Keratinocyte (primary cell): ENCODE results near the gene SERTAD4. TPM values are rescaled to one million over a fixed set of nuclear protein-coding genes. Genes with fewer than 3 reads are reported as not detected.
"Not testable (repeated sequence)": the region's sequence is repeated elsewhere in the genome, so short reads cannot be mapped to it uniquely, and the experiment has no call there.

Experiments used
- DNase-seq: peaks from one replicate; pipeline ENCODE4 v3.0.0-alpha.2; 2011; ENCODE audit warnings: low read depth, missing footprints, low spot score
- FAIRE-seq: peaks from 2 replicates; lab custom pipeline; 2011; peaks lifted over from hg19 to GRCh38; lab: Jason Lieb, UNC
- H2AFZ ChIP-seq: 2 replicates; pipeline ENCODE4 v1.6.0; 2012; ENCODE audit warnings: low read length, control low read depth, inconsistent platforms; ENCODE audit not compliant: control insufficient read depth
- H3K27ac ChIP-seq: 2 replicates; pipeline ENCODE4 v1.5.1; 2011; ENCODE audit warnings: low read length; ENCODE audit not compliant: control insufficient read depth, insufficient read depth
- H3K27me3 ChIP-seq: 3 replicates; pipeline ENCODE4 v1.6.0; 2011; ENCODE audit warnings: low read length; ENCODE audit not compliant: control insufficient read depth, insufficient read depth; ENCODE audit errors: extremely low read depth
- H3K36me3 ChIP-seq, 2 experiments: 2 replicates in 1 of 2; 3 replicates in 1 of 2; pipeline ENCODE4 v1.5.1; 2011; ENCODE audit warnings: low read length in 2 of 2, mild to moderate bottlenecking in 1 of 2; ENCODE audit not compliant: control insufficient read depth in 2 of 2, insufficient read depth in 2 of 2; ENCODE audit errors: extremely low read depth in 1 of 2
- H3K4me1 ChIP-seq: 3 replicates; pipeline ENCODE4 v1.5.1; 2011; ENCODE audit warnings: low read length; ENCODE audit not compliant: control insufficient read depth, insufficient read depth; ENCODE audit errors: extremely low read depth
- H3K4me2 ChIP-seq: 3 replicates; pipeline ENCODE4 v1.6.0; 2011; ENCODE audit warnings: low read depth, low read length; ENCODE audit not compliant: control insufficient read depth, insufficient read depth; ENCODE audit errors: extremely low read depth
- H3K4me3 ChIP-seq, 3 experiments: fragments of 200-600 bp in 1 of 3; sonication (generic) in 1 of 3; 2 replicates in 2 of 3; 3 replicates in 1 of 3; pipeline ENCODE4 v1.5.1; 2011 to 2016; ENCODE audit warnings: low read length in 3 of 3, mild to moderate bottlenecking in 3 of 3, control low read depth in 2 of 3, inconsistent platforms in 1 of 3, low read depth in 1 of 3, mixed read lengths in 1 of 3, mixed run types in 1 of 3, moderate library complexity in 1 of 3; ENCODE audit not compliant: control insufficient read depth in 2 of 3, insufficient read depth in 2 of 3; ENCODE audit errors: extremely low read depth in 1 of 3
- H3K79me2 ChIP-seq: 2 replicates; pipeline ENCODE4 v1.6.0; 2012; ENCODE audit warnings: low read length; ENCODE audit not compliant: control insufficient read depth, insufficient read depth
- H3K9ac ChIP-seq: 3 replicates; pipeline ENCODE4 v1.6.0; 2011; ENCODE audit warnings: low read length; ENCODE audit not compliant: control insufficient read depth, insufficient read depth; ENCODE audit errors: extremely low read depth
- H3K9me1 ChIP-seq: 3 replicates; pipeline ENCODE4 v1.6.0; 2011; ENCODE audit warnings: low read length; ENCODE audit not compliant: control insufficient read depth, insufficient read depth; ENCODE audit errors: extremely low read depth
- H3K9me3 ChIP-seq: 2 replicates; pipeline ENCODE4 v1.5.1; 2012; ENCODE audit warnings: low read depth, low read length; ENCODE audit not compliant: control insufficient read depth
- H4K20me1 ChIP-seq: 3 replicates; pipeline ENCODE4 v1.6.0; 2011; ENCODE audit warnings: low read length; ENCODE audit not compliant: control insufficient read depth, insufficient read depth; ENCODE audit errors: extremely low read depth
- CTCF ChIP-seq, 3 experiments: IDR thresholded peaks in 1 of 3; conservative IDR thresholded peaks in 1 of 3; optimal IDR thresholded peaks in 1 of 3; 2 replicates in 2 of 3; 3 replicates in 1 of 3; pipeline versions ENCODE3 to v1.5.1; 2011; ENCODE audit warnings: low read length in 3 of 3, mild to moderate bottlenecking in 3 of 3, moderate library complexity in 2 of 3, control low read depth in 1 of 3, inconsistent platforms in 1 of 3; ENCODE audit not compliant: insufficient read depth in 2 of 3; ENCODE audit errors: extremely low read depth in 1 of 3
- EZH2 ChIP-seq: IDR thresholded peaks from one replicate; pipeline ENCODE4 v1.6.1; 2012; ENCODE audit warnings: inconsistent platforms, mild to moderate bottlenecking, low read length, moderate library complexity
- dilution Hi-C: fragments of 300-500 bp; cut with MboI; formaldehyde crosslinking; loops from one replicate; pipeline ENCODE4 v1.7.0; 2020; ENCODE audit warnings: low sequenced_read_pairs; ENCODE audit not compliant: extremely low pct_ligation_motif_present
- polyA plus RNA-seq, 5 experiments: library from polyadenylated mRNA; depleted of rRNA in 3 of 5; stranded (reverse) in 3 of 5; stranded (forward) in 1 of 5; unstranded in 1 of 5; fragments of >200 nt; gene quantifications; 1 replicate in 1 of 5; 2 replicates in 3 of 5; 3 replicates in 1 of 5; pipeline versions ENCODE4 v1.2.1 to v1.2.3, GENCODE V29; 2011 to 2012; ENCODE audit warnings: missing spikeins in 2 of 5, low read depth in 1 of 5, low replicate concordance in 1 of 5

The SERTAD4 gene
- polyA plus RNA-seq, 1 donor (not counting 4 experiments of a cell fraction or from before 2014, with no cell fraction given), result 3.4 TPM

GRCh38 chr1:210195635-210196160 lies 36.9 kb upstream of the SERTAD4 start:
- no peak overlapping the region for H2AFZ ChIP-seq
- H3K4me3 ChIP-seq, result no peak overlapping the region
- no peaks in the 10 kb centered on the region for H3K9me1 ChIP-seq
- H3K4me1 ChIP-seq, result no peaks in the 10 kb centered on the region
- DNase-seq (no peak), FAIRE-seq (no peak)
- dilution Hi-C loops, result no loop called here
- no peaks in the 10 kb centered on the region for H3K27me3 ChIP-seq
- H3K9me3 ChIP-seq, result peaks cover 3% of the 10 kb centered on the region
- H3K79me2 ChIP-seq, result no peaks in the 10 kb centered on the region
- TF ChIP-seq EZH2 (no peak), CTCF (optimal IDR thresholded peaks at IDR 0.05 in 1 of 3, IDR thresholded peaks at IDR 0.05 in 1 of 3, conservative IDR thresholded peaks at IDR 0.05 in 1 of 3; ENCODE audit: extremely low read depth in 1 of 3, insufficient read depth in 2 of 3, low read length in 3 of 3) (no peak)
- no peak overlapping the region for H3K27ac ChIP-seq
- no peaks in the 10 kb centered on the region for H3K36me3 ChIP-seq
- no peak overlapping the region for H3K4me2 ChIP-seq
- H3K9ac ChIP-seq, result no peak overlapping the region
- no peaks in the 10 kb centered on the region for H4K20me1 ChIP-seq

- dilution Hi-C loops, H4K20me1 ChIP-seq, DNase-seq, H3K4me3 ChIP-seq, H3K9ac ChIP-seq, H3K4me1 ChIP-seq, H3K36me3 ChIP-seq, H3K4me2 ChIP-seq, H3K9me3 ChIP-seq, H3K27me3 ChIP-seq, FAIRE-seq, H3K9me1 ChIP-seq, H3K79me2 ChIP-seq, H3K27ac ChIP-seq, H2AFZ ChIP-seq: not testable (repeated sequence)
Measured at GRCh38 chr1:210196266-210196665, 36.3 kb upstream of the SERTAD4 start.

- FAIRE-seq, result no peak
- dilution Hi-C loops, result no loop called here
Measured at GRCh38 chr1:210198840-210199239, 33.8 kb upstream of the SERTAD4 start.

More at GRCh38 chr1:210198840-210199239, 33.8 kb upstream of the SERTAD4 start:
- H2AFZ ChIP-seq, result no peak overlapping the region
- no peak for DNase-seq
- no peaks in the 10 kb centered on the region for H3K36me3 ChIP-seq
- no peak overlapping the region for H3K4me3 ChIP-seq
- H3K9ac ChIP-seq, result no peak overlapping the region
- H3K9me3 ChIP-seq, result peaks cover 3% of the 10 kb centered on the region
- H3K27me3 ChIP-seq, result no peaks in the 10 kb centered on the region
- H3K4me1 ChIP-seq, result peaks cover 6% of the 10 kb centered on the region
- H3K9me1 ChIP-seq, result no peaks in the 10 kb centered on the region
- no peaks in the 10 kb centered on the region for H3K79me2 ChIP-seq
- no peaks in the 10 kb centered on the region for H4K20me1 ChIP-seq
- H3K27ac ChIP-seq, result no peak overlapping the region
- no peak overlapping the region for H3K4me2 ChIP-seq
- no peak for TF ChIP-seq EZH2
- no peak for TF ChIP-seq CTCF (optimal IDR thresholded peaks at IDR 0.05 in 1 of 3, IDR thresholded peaks at IDR 0.05 in 1 of 3, conservative IDR thresholded peaks at IDR 0.05 in 1 of 3; ENCODE audit: extremely low read depth in 1 of 3, insufficient read depth in 2 of 3, low read length in 3 of 3)
